GM12875 (cell line): Measurements from ENCODE around the gene HEPHL1.

Experiments used
- H3K4me3 ChIP-seq: one replicate; pipeline ENCODE4 v1.5.1; 2011; ENCODE audit warnings: low read depth, low read length, control low read depth
- TF ChIP-seq, protein P1 (sequence below): IDR thresholded peaks from 2 replicates; pipeline ENCODE4 v1.5.1; 2011; ENCODE audit warnings: low read depth, mild to moderate bottlenecking, control low read depth, inconsistent platforms, low read length, moderate library complexity, borderline replicate concordance; ENCODE audit not compliant: insufficient read depth

HEPHL1 gene

DNA sequence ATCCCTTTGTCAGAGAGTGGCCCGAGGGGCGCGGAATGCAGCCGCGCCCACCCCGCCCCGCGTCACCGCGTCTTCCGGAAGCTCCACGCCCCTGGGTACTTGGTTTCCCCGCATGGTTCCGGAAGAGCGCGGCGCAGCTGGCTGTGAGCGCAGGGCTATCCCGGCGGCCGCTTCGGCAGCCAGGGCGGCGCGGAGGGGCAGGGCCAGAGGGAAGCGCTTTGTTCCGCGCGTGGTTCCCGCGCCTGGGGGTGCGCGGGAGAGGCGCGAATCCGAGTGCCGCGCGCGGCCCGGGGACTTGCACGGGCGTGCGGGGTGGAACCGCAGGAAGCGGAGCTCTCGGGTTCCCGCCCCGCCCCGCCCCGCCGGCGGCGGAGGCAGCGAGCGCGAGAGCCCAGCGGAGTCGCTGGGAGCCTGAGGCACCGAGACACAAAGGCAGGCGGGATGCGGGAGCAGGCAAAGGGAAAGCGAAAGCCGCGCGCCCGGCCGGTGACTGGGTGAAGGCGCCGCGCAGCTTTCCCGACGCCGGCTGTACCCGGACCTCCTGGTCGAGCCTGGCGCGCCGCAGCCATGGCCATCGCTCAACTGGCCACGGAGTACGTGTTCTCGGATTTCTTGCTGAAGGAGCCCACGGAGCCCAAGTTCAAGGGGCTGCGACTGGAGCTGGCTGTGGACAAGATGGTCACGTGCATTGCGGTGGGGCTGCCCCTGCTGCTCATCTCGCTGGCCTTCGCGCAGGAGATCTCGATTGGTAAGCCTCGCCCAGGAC lies 107.8 kb downstream of the HEPHL1 start, which contains the start of gene PANX1:
Gene PANX1, plus strand, starts transcription at position 96 of the 766 bp plus-strand sequence. Its CDS starts 472 bp downstream, at position 568.
- H3K4me3 ChIP-seq = peak within 1 kb of the TSS; percentile 83
- TF ChIP-seq, protein P1, sequence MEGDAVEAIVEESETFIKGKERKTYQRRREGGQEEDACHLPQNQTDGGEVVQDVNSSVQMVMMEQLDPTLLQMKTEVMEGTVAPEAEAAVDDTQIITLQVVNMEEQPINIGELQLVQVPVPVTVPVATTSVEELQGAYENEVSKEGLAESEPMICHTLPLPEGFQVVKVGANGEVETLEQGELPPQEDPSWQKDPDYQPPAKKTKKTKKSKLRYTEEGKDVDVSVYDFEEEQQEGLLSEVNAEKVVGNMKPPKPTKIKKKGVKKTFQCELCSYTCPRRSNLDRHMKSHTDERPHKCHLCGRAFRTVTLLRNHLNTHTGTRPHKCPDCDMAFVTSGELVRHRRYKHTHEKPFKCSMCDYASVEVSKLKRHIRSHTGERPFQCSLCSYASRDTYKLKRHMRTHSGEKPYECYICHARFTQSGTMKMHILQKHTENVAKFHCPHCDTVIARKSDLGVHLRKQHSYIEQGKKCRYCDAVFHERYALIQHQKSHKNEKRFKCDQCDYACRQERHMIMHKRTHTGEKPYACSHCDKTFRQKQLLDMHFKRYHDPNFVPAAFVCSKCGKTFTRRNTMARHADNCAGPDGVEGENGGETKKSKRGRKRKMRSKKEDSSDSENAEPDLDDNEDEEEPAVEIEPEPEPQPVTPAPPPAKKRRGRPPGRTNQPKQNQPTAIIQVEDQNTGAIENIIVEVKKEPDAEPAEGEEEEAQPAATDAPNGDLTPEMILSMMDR = no peak

DNA sequence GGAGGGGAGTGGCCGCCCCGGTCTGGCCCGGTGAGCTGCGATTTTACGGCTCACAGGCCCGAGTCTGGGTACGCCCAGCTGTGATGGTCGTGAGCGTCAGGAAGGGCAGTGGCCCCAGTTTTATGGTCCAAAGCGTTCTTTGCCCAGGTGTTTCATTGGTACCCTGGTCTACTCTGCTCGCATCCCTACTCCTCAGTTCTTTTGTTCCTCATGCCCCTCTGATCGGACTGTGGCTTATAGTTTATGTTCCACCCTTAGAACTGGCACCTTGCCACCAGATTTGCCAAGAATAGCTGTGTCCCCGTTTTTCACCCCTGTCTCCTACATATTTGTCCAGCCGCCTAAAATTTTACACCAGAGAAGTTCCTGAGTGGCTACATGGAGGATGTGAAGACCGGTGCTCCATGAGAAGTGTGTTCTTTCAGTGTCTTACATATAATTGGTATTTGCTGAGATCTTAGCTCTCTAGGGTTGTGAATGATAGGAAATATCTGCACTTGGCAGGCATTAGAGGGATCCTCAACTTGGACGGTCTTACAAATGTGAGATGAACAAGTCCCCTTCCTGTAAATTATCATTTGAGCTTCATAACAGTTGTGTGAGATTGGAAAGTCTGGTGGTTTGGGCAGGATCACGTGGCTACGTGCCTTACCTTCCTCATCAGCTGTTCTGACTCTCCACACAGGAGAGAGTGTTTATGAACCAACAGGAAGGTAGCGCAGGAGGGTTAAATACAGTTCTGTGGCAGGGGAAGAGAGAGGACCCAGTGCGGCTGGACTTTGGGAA lies 108.6 kb downstream of the HEPHL1 start:
- TF ChIP-seq, protein P1 = no peak
- peak overlapping the region; percentile 83 for H3K4me3 ChIP-seq

DNA sequence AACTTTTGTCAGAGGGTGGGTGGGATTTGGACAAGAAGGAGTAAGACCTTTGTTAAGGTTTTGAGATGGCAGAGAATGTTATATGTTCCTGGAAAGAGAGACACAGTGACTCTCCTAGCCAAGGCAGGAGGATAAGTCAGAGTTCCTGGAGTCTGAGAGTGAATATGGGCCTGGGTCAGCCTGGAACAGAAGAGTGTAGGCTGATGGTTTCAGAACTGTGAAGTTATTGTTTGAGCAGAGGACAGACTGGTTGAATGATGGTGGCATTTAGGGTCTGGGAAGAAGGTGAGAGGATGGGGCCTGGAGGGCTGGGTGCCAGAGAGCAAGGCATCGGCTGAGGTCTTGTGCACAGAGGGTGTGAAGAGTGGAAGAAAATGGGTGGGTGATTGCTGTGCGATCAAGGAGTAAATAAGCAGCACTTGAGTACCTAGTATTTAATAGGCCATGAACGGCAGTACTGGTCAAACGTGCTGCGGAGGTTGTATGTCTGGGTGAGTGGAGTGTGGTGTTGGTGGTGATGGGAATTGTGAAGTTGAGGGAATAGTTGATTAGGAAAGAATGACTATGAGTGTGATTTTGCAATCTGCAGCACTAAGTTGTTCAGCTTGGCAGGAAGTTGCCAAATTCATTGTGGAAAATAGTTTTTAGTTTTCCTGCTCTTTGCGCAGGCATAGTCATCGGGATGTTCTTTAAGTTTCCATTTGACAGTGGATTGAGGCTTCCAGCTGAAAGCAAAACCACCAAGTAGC lies 109.3 kb downstream of the HEPHL1 start:
- TF ChIP-seq, protein P1 = no peak
- H3K4me3 ChIP-seq = no peak overlapping the region

DNA sequence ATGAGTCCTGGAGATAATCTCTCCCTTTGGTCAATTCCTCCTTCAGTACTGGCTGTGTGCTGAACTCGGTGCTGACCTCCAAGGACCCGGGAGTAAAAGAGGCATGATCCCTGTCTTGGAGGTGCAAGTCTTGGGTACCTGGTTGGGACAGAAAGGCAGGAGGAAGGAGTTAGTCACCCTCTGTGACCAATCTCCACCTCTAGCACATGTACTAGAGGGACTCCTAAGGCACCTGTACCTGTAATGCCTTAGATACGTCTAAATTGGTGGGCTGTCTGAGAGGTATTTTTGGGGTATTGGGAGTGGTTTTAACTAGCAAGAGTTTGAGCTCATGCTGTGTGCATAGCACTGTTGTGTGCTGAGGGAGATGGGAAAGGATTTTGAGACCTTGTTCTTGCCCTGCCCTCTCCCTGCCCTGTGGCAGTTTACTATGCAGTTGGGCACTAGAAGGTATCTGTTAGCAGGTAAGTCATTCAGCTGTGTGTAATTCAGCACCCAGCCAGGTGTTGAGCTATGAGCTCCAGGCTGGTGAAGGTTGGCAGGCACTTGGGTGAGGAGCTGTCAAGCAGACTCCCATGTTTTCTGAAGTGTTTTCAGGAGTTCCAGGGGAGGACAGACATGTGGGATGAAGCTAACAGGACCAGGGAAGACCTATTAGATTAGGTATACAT lies 110.0 kb downstream of the HEPHL1 start:
- no peak overlapping the region for H3K4me3 ChIP-seq
- TF ChIP-seq, protein P1 = no peak

DNA sequence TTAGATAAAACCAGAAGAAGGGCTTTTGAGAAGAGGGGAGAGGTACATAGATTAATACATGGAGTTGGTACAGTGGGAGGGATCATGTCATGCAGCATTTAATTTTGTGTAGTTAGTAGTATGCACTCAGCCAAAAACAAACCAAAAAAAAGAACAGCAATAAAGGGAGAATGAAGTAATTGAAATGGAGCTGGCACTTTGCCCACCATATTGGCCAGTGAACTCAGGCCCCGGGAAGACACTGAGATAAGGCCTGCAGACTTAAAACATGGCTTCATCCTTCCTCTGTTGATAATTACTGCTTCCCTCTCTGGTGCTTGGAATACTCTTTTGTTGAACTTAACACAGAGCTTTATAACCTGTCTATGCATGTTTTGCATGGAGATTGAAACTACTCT lies 110.6 kb downstream of the HEPHL1 start:
- TF ChIP-seq, protein P1 = no peak
- no peak overlapping the region for H3K4me3 ChIP-seq

DNA sequence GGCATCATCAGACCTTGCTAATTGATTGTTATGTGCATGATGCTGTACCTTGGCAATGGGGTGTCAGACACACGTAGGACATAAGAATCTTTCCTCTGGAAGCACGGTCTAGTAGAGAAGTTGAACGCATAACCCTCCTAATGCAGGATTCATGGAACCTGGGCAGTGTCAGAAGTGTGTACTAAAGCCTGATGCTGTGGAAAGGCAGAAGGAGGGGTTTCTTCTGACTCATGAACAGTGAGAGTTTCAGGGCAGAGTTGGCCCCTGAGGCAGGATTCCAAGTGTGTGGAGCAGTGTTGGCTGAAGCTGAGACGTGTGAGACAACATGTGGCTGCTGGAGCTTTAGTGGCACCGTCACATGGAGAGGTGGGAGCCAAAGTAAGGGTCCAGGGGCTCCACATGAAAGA lies 111.0 kb downstream of the HEPHL1 start:
- TF ChIP-seq, protein P1 = no peak
- H3K4me3 ChIP-seq = no peak overlapping the region
